Adrenal gland (tissue), 12 donors: ENCODE measurements around the gene OR1J4. TPM values are rescaled to one million over a fixed set of nuclear protein-coding genes. Genes with fewer than 3 reads are reported as not detected.
"Not testable (repeated sequence)": the region's sequence is repeated elsewhere in the genome, so short reads cannot be mapped to it uniquely, and the experiment has no call there.

ENCODE experiments used
- DNase-seq, 7 donors: peaks; one replicate each; pipeline ENCODE4 v3.0.0-alpha.2; 2019 to 2020
- H3K27ac ChIP-seq, 5 donors: fragments of 200-600 bp; sonication (generic) in 4 of 5; 1 replicate in 3 of 5; 2 replicates in 2 of 5; pipeline versions ENCODE4 v1.5.1 to v1.8.0; 2016 to 2020; ENCODE audit warnings: mild to moderate bottlenecking in 1 of 5
- H3K27me3 ChIP-seq: fragments of 200-600 bp; 2 replicates; pipeline ENCODE4 v1.8.0; 2021
- H3K36me3 ChIP-seq, 2 donors: fragments of 200-600 bp; replicated peaks in 1 of 2; 1 replicate in 1 of 2; 2 replicates in 1 of 2; pipeline versions ENCODE4 v1.5.1 to v1.8.0; 2018 to 2022
- H3K4me1 ChIP-seq, 2 donors: fragments of 200-600 bp; replicated peaks in 1 of 2; 1 replicate in 1 of 2; 2 replicates in 1 of 2; pipeline versions ENCODE4 v1.5.1 to v1.8.0; 2018 to 2021
- H3K4me3 ChIP-seq, 4 donors: fragments of 200-600 bp; sonication (generic) in 3 of 4; one replicate each; pipeline ENCODE4 v1.5.1; 2016 to 2018
- H3K9me3 ChIP-seq, 3 donors: fragments of 200-600 bp; sonication (generic) in 1 of 3; replicated peaks in 1 of 3; 1 replicate in 2 of 3; 2 replicates in 1 of 3; pipeline versions ENCODE4 v1.5.1 to v1.8.0; 2016 to 2021
- POLR2A ChIP-seq, 2 donors: fragments of 450-650 bp; IDR thresholded peaks; one replicate each; pipeline ENCODE4 v1.6.1; 2017; ENCODE audit warnings: antibody characterized with exemption in 2 of 2, mild to moderate bottlenecking in 2 of 2, moderate library complexity in 1 of 2
- WGBS, 4 donors: extraction: QIAGEN DNeasy Blood & Tissue Kit in 2 of 4; methylation state at CpG; one replicate each; pipeline versions ENCODE4 v1.1.5 to v1.1.7; 2013 to 2017; 5-methylcytosine and 5-hydroxymethylcytosine counted together
- intact Hi-C, 2 donors: fragments of 100-400 bp; cut with DNase I; formaldehyde crosslinking; loops; one replicate each; pipeline versions ENCODE4 v1.14.1 to v1.15.0; 2022 to 2023
- polyA plus RNA-seq, 3 donors: library from polyadenylated mRNA; stranded (reverse); fragments of 200-250 nt in 2 of 3; fragments of 350-450 nt in 1 of 3; fragmentation: Illumina TruSeq in 1 of 3; extraction: RNeasy Lipid Tissue Mini Kit (QIAGEN cat#74804) in 1 of 3; gene quantifications; one replicate each; pipeline ENCODE4 v1.2.3, GENCODE V29; 2013 to 2014
- total RNA-seq, 9 donors: library from RNA; depleted of rRNA in 4 of 9; stranded (reverse); fragments of >200 nt in 4 of 9; fragments of 120-200 nt in 1 of 9; fragmentation: NEBNext Ultra II Directional in 1 of 9; extraction: Animal tissue kit (Norgen Biotek cat#: 25700) in 1 of 9; gene quantifications; one replicate each; pipeline versions ENCODE4 v1.1.0 to v1.2.4, GENCODE V29; 2013 to 2023
- TF ChIP-seq, protein P1 (sequence below), 6 experiments: fragments of 450-650 bp in 4 of 6; fragments of 200-600 bp in 2 of 6; sonication (generic) in 1 of 6; IDR thresholded peaks; 1 replicate in 5 of 6; 2 replicates in 1 of 6; pipeline versions ENCODE4 v1.5.1 to v1.8.0; 2016 to 2021; ENCODE audit warnings: antibody characterized with exemption in 6 of 6, mild to moderate bottlenecking in 2 of 6, moderate library complexity in 1 of 6
- donor health status: healthy with polysubstance abuse.
- donor health status: Bipolar disorder and iron deficiency.
- donor health status: DM: yes; HTN: yes; CAD: no.
- donor health status: DM: no; HTN: no; CAD: no.
- donor health status: DM: no; HTN: no; CAD: no.
- donor health status: DM: yes; HTN: yes; CAD: no.

Gene OR1J4
- total and polyA plus RNA-seq, 12 donors = not detected

DNA sequence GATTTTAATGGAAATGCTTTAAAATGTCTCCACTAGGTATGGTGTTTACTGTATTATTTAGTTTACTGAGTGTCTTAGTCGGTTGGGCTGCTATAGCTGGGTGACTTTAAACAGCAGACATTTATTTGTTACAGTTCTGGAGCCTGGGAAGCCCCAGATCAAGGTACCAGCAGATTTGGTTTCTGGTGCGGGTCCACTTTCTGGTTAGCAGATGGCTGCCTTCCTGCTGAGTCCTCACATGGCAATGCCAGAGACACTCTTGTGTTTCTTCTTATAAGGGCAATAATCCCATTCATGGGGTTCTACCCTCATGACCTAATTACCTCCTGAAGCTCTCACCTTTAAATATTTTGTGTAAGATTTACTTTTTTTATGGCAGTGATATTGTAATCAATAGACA lies 715 bp upstream of the OR1J4 start:
- 47 to 58% (median 49%) methylated on average over 2 of the region's 2 CpGs for WGBS, 4 donors
- H3K4me3 ChIP-seq = no peak overlapping the region
- no peak for TF ChIP-seq POLR2A (IDR thresholded peaks at IDR 0.05)
- TF ChIP-seq, protein P1, sequence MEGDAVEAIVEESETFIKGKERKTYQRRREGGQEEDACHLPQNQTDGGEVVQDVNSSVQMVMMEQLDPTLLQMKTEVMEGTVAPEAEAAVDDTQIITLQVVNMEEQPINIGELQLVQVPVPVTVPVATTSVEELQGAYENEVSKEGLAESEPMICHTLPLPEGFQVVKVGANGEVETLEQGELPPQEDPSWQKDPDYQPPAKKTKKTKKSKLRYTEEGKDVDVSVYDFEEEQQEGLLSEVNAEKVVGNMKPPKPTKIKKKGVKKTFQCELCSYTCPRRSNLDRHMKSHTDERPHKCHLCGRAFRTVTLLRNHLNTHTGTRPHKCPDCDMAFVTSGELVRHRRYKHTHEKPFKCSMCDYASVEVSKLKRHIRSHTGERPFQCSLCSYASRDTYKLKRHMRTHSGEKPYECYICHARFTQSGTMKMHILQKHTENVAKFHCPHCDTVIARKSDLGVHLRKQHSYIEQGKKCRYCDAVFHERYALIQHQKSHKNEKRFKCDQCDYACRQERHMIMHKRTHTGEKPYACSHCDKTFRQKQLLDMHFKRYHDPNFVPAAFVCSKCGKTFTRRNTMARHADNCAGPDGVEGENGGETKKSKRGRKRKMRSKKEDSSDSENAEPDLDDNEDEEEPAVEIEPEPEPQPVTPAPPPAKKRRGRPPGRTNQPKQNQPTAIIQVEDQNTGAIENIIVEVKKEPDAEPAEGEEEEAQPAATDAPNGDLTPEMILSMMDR (IDR thresholded peaks at IDR 0.05) = no peak
- no peaks in the 10 kb centered on the region for H3K4me1 ChIP-seq
- peaks cover 10% of the 10 kb centered on the region for H3K27me3 ChIP-seq
- no peak for DNase-seq
- H3K9me3 ChIP-seq = no peaks in the 10 kb centered on the region
- intact Hi-C loops = no loop called here
- H3K27ac ChIP-seq = no peak overlapping the region
- no peaks in the 10 kb centered on the region for H3K36me3 ChIP-seq

DNA sequence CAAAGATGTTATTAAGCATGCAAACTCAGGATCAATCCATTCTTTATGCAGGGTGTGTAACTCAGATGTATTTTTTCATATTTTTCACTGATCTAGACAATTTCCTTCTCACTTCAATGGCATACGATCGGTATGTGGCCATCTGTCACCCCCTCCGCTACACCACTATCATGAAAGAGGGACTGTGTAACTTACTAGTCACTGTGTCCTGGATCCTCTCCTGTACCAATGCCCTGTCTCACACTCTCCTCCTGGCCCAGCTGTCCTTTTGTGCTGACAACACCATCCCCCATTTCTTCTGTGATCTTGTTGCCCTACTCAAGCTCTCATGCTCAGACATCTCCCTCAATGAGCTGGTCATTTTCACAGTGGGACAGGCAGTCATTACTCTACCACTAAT lies 435 bp downstream of the OR1J4 start:
- Histone ChIP-seq H3K27me3 (peaks cover 12% of the 10 kb centered on the region), H3K4me1 (no peaks in the 10 kb centered on the region), H3K36me3 (no peaks in the 10 kb centered on the region), H3K4me3 (no peak overlapping the region), H3K27ac (no peak overlapping the region), H3K9me3 (no peaks in the 10 kb centered on the region)
- WGBS, 4 donors = 77 to 87% (median 84%) methylated on average over 3 of the region's 3 CpGs
- intact Hi-C loops = no loop called here
- TF ChIP-seq, protein P1 (IDR thresholded peaks at IDR 0.05) = no peak
- TF ChIP-seq POLR2A (IDR thresholded peaks at IDR 0.05) = no peak
- no peak for DNase-seq

GRCh38 chr9:122526602-122527001 lies 7.7 kb downstream of the OR1J4 start:
- 72 to 83% (median 79%) methylated on average over 10 of the region's 10 CpGs for WGBS, 4 donors
- DNase-seq = no peak
- Histone ChIP-seq H3K9me3 (no peaks in the 10 kb centered on the region), H3K4me1 (no peaks in the 10 kb centered on the region), H3K36me3 (no peaks in the 10 kb centered on the region), H3K4me3 (no peak overlapping the region), H3K27ac (no peak overlapping the region), H3K27me3 (peaks cover 5% of the 10 kb centered on the region)
- intact Hi-C loops = no loop called here
- TF ChIP-seq, protein P1 (IDR thresholded peaks at IDR 0.05) = no peak
- TF ChIP-seq POLR2A (IDR thresholded peaks at IDR 0.05) = no peak

GRCh38 chr9:122527193-122527592 lies 8.3 kb downstream of the OR1J4 start, which contains the start of gene OR1N1:
Gene OR1N1, minus strand, starts transcription at chr9:122527293. Its CDS starts 0 bp downstream, at chr9:122527293.
- no peak for DNase-seq
- no peaks in the 10 kb centered on the region for H3K36me3 ChIP-seq
- no peak within 1 kb of the TSS for H3K4me3 ChIP-seq
- no peaks in the 10 kb centered on the region for H3K4me1 ChIP-seq
- H3K27me3 ChIP-seq = peaks cover 5% of the 10 kb centered on the region
- H3K9me3 ChIP-seq = no peaks in the 10 kb centered on the region
- TF ChIP-seq POLR2A (IDR thresholded peaks at IDR 0.05) = no peak
- TF ChIP-seq, protein P1 (IDR thresholded peaks at IDR 0.05) = no peak
- WGBS, 4 donors = 80 to 98% (median 87%) methylated on average over 3 of the region's 3 CpGs
- no peak within 1 kb of the TSS for H3K27ac ChIP-seq
- intact Hi-C loops = no loop called here

DNA sequence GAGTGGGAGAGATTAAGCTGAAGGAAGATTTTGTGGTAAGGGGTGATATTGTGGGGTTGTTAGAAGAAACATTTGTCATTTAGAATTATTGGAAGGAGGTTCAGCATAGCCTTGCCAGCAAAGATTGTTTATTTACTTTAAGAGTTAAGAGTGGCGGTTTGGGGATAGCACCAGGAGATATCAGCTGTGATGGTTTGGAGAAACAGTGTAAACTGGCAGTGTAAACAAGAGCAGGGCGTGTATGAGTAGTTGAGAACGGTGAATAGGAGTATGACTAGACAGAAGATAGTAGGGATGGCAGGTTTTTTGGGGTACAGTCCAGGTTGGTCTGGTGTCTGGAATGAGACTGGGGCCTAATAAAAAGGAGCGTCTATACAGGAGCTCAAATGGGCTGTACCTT lies 12.2 kb downstream of the OR1J4 start:
- WGBS, 4 donors = 76 to 83% (median 79%) methylated on average over 4 of the region's 4 CpGs
- intact Hi-C loops, DNase-seq: not testable (repeated sequence)

More for the DNA sequence above, 12.2 kb downstream of the OR1J4 start:
- H3K36me3 ChIP-seq, H3K9me3 ChIP-seq, H3K27me3 ChIP-seq, H3K27ac ChIP-seq, H3K4me1 ChIP-seq, H3K4me3 ChIP-seq: not testable (repeated sequence)
